GM12878 (cell line): ENCODE measurements around the gene NCKAP5. TPM values are rescaled to one million over a fixed set of nuclear protein-coding genes. Genes with fewer than 3 reads are reported as not detected.

ENCODE experiments used
- ATAC-seq: fragments of 200-7000 bp; cut with Tn5 transposase; 3 replicates; pipeline ENCODE4 v1.9.1; 2020; ENCODE audit warnings: mild to moderate bottlenecking, moderate library complexity
- BruUV-seq: library from RNA; stranded (reverse); fragments of 400-500 nt; replicated peaks from 2 replicates; lab custom pipeline; 2021; lab: Mats Ljungman, UMichigan
- CTCF ChIA-PET: fragments of 300-600 bp; sonication (Branson Sonifier 250); formaldehyde crosslinking; extraction: SDS; loops from one replicate; lab custom pipeline; 2021; ENCODE audit warnings: inconsistent platforms; lab: Yijun Ruan, JAX
- POLR2A ChIA-PET: fragments of 350-600 bp; formaldehyde crosslinking; extraction: SDS; loops from one replicate; lab custom pipeline; 2021; ENCODE audit warnings: inconsistent platforms; lab: Charles Lee
- RAD21 ChIA-PET: fragments of 300-600 bp; sonication (Branson Sonifier 250); formaldehyde crosslinking; loops from one replicate; lab custom pipeline; 2023; ENCODE audit warnings: antibody characterized with exemption; ENCODE audit not compliant: unreplicated experiment; lab: Charles Lee
- SMC1A ChIA-PET: fragments of 300-600 bp; sonication (Branson Sonifier 250); formaldehyde crosslinking; loops from one replicate; lab custom pipeline; 2023; ENCODE audit not compliant: unreplicated experiment, uncharacterized antibody; lab: Charles Lee
- DNase-seq: peaks from one replicate; pipeline ENCODE4 v3.0.0-alpha.2; 2011; ENCODE audit warnings: low read depth, low spot score
- FAIRE-seq: peaks from 3 replicates; lab custom pipeline; 2011; peaks lifted over from hg19 to GRCh38; lab: Jason Lieb, UNC
- H2AFZ ChIP-seq: 2 replicates; pipeline ENCODE4 v1.6.0; 2011; ENCODE audit warnings: low read depth, low read length, control low read depth; ENCODE audit not compliant: control insufficient read depth
- H3K27ac ChIP-seq: 2 replicates; pipeline ENCODE4 v1.5.1; 2011; ENCODE audit warnings: control low read depth; ENCODE audit not compliant: control insufficient read depth, insufficient read depth
- H3K27me3 ChIP-seq, 2 experiments: replicated peaks in 1 of 2; 2 replicates each; pipeline versions ENCODE4 v1.6.0 to v1.6.1; 2011; ENCODE audit warnings: low read length in 1 of 2; ENCODE audit not compliant: control insufficient read depth in 2 of 2, insufficient read depth in 2 of 2
- H3K36me3 ChIP-seq, 2 experiments: 2 replicates each; pipeline ENCODE4 v1.5.1; 2011; ENCODE audit warnings: low read length in 1 of 2; ENCODE audit not compliant: control insufficient read depth in 2 of 2, insufficient read depth in 2 of 2
- H3K4me1 ChIP-seq: 2 replicates; pipeline ENCODE4 v1.6.1; 2011; ENCODE audit warnings: mild to moderate bottlenecking, low read length, moderate library complexity, mixed read lengths; ENCODE audit not compliant: control insufficient read depth, insufficient read depth
- H3K4me2 ChIP-seq: 2 replicates; pipeline ENCODE4 v1.6.0; 2011; ENCODE audit warnings: control low read depth; ENCODE audit not compliant: control insufficient read depth, insufficient read depth
- H3K4me3 ChIP-seq: fragments of 200-600 bp; sonication (generic); 2 replicates; pipeline ENCODE4 v1.5.1; 2016
- H3K79me2 ChIP-seq: 2 replicates; pipeline ENCODE4 v1.6.0; 2011; ENCODE audit warnings: low read length; ENCODE audit not compliant: control insufficient read depth, insufficient read depth
- H3K9ac ChIP-seq: 2 replicates; pipeline ENCODE4 v1.8.0; 2011; ENCODE audit warnings: low read length, control low read depth, mixed read lengths; ENCODE audit not compliant: control insufficient read depth, insufficient read depth
- H3K9me3 ChIP-seq: replicated peaks from 3 replicates; pipeline ENCODE4 v1.5.1; 2011; ENCODE audit warnings: mild to moderate bottlenecking, low read length; ENCODE audit not compliant: control insufficient read depth, insufficient read depth
- H4K20me1 ChIP-seq: 2 replicates; pipeline ENCODE4 v1.6.0; 2011; ENCODE audit not compliant: control insufficient read depth, insufficient read depth
- FOXK2 ChIP-seq: fragments of 450-650 bp; IDR thresholded peaks from 2 replicates; pipeline ENCODE4 v1.6.1; 2017; ENCODE audit warnings: mild to moderate bottlenecking, moderate library complexity
- HDGF ChIP-seq: fragments of 450-650 bp; IDR thresholded peaks from 2 replicates; pipeline ENCODE4 v1.6.1; 2016; ENCODE audit warnings: antibody characterized with exemption
- NBN ChIP-seq: fragments of 450-650 bp; IDR thresholded peaks from 2 replicates; pipeline ENCODE4 v1.6.1; 2016
- STAT1 ChIP-seq: fragments of 450-650 bp; conservative IDR thresholded peaks from 2 replicates; pipeline ENCODE4 v1.6.1; 2014; ENCODE audit warnings: antibody characterized with exemption, mild to moderate bottlenecking
- ZBED1 ChIP-seq: IDR thresholded peaks from 2 replicates; pipeline ENCODE4 v1.6.1; 2016; ENCODE audit warnings: borderline replicate concordance
- WGBS: methylation state at CpG from one replicate; pipeline ENCODE4 v1.1.6; 2016; ENCODE audit warnings: low lambda C conversion rate; ENCODE audit not compliant: insufficient replicate concordance, insufficient coverage; ENCODE audit errors: missing lambda C conversion rate; 5-methylcytosine and 5-hydroxymethylcytosine counted together
- in situ Hi-C: fragments of 300-500 bp; cut with MboI; formaldehyde crosslinking; loops from 9 replicates; pipeline ENCODE4 v1.14.3; 2018; ENCODE audit warnings: mixed read lengths
- intact Hi-C: fragments of 100-400 bp; cut with micrococcal nuclease; formaldehyde crosslinking; loops from one replicate; pipeline ENCODE4 v1.14.2; 2022; ENCODE audit not compliant: unreplicated experiment
- polyA plus RNA-seq, 11 experiments: library from polyadenylated mRNA; depleted of rRNA in 4 of 11; unstranded in 6 of 11; stranded (reverse) in 5 of 11; fragments of >200 nt; fragmentation: Nextera tagmentation in 4 of 11; fragmentation: Illumina TruSeq in 1 of 11; extraction: Ambion mirVana in 4 of 11; extraction: Trizol in 1 of 11; gene quantifications; 1 replicate in 1 of 11; 2 replicates in 10 of 11; pipeline versions ENCODE4 v1.2.1 to v1.2.3, GENCODE V29; 2011 to 2016; ENCODE audit warnings: inconsistent platforms in 2 of 11, missing spikeins in 2 of 11, low read depth in 1 of 11
- total RNA-seq, 4 experiments: library from RNA; depleted of rRNA in 3 of 4; stranded (reverse); fragments of >200 nt in 3 of 4; fragmentation: Illumina TruSeq in 1 of 4; extraction: Trizol in 1 of 4; gene quantifications; 2 replicates each; pipeline versions ENCODE4 v1.2.1 to v1.2.3, GENCODE V29; 2013 to 2021
- TF ChIP-seq, protein P1 (sequence below): fragments of 450-650 bp; conservative IDR thresholded peaks from 2 replicates; pipeline ENCODE4 v1.6.1; 2017; ENCODE audit warnings: mild to moderate bottlenecking, moderate library complexity
- TF ChIP-seq, protein P2 (sequence below): IDR thresholded peaks from 2 replicates; pipeline ENCODE4 v1.6.1; 2011; ENCODE audit warnings: mild to moderate bottlenecking, low read depth, low read length, moderate library complexity; ENCODE audit not compliant: insufficient replicate concordance
- TF ChIP-seq, protein P3 (sequence below): fragments of 450-650 bp; IDR thresholded peaks from 2 replicates; pipeline ENCODE4 v1.6.1; 2014; ENCODE audit warnings: mild to moderate bottlenecking
- TF ChIP-seq, protein P4 (sequence below): fragments of 450-650 bp; IDR thresholded peaks from 2 replicates; pipeline ENCODE4 v1.6.1; 2017; ENCODE audit warnings: mild to moderate bottlenecking, moderate library complexity

NCKAP5 gene
- total and polyA plus RNA-seq, 10 of the 15 experiments (the other 5 are each of a cell fraction or from before 2014, with no cell fraction given) = 0.06 to 0.44 (median 0.16) TPM

DNA sequence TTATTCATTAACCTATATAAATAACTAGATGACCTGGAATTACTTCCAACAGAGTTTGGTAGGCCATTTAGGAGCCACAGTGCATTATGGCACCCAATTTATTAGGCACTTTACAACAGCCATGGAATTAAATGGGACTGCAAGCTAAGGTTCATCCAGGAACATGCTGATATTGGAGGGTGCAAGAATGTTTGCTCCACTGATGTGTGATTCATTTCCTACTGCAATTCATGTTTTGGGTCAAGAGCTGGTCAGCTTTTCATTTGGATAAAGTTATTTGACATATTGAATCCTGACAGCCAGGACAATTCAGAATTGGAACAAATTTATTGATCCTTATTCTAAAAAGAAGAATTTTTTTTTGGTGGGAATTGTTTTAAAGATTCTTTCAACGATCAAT is 886.5 kb downstream of the NCKAP5 start:
- Histone ChIP-seq H3K4me3 (no peak overlapping the region), H3K4me2 (no peak overlapping the region), H3K9ac (no peak overlapping the region), H3K4me1 (no peaks in the 10 kb centered on the region), H4K20me1 (no peaks in the 10 kb centered on the region), H3K27me3 (no peaks in the 10 kb centered on the region), H3K36me3 (no peaks in the 10 kb centered on the region), H3K79me2 (no peaks in the 10 kb centered on the region), H3K27ac (no peak overlapping the region), H3K9me3 (no peaks in the 10 kb centered on the region), H2AFZ (no peak overlapping the region)
- TF ChIP-seq FOXK2 (no peak), STAT1 (no peak)
- TF ChIP-seq, protein P1, sequence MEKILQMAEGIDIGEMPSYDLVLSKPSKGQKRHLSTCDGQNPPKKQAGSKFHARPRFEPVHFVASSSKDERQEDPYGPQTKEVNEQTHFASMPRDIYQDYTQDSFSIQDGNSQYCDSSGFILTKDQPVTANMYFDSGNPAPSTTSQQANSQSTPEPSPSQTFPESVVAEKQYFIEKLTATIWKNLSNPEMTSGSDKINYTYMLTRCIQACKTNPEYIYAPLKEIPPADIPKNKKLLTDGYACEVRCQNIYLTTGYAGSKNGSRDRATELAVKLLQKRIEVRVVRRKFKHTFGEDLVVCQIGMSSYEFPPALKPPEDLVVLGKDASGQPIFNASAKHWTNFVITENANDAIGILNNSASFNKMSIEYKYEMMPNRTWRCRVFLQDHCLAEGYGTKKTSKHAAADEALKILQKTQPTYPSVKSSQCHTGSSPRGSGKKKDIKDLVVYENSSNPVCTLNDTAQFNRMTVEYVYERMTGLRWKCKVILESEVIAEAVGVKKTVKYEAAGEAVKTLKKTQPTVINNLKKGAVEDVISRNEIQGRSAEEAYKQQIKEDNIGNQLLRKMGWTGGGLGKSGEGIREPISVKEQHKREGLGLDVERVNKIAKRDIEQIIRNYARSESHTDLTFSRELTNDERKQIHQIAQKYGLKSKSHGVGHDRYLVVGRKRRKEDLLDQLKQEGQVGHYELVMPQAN = no peak
- in situ Hi-C loops = no loop called here
- DNase-seq (no peak), ATAC-seq (no peak), FAIRE-seq (no peak)
- BruUV-seq = no TSS peak
- RAD21 ChIA-PET = no interaction called here
- 0% methylated on average over 1 of the region's 1 CpG for WGBS
- CTCF ChIA-PET = no interaction called here
- intact Hi-C loops = no loop called here
- SMC1A ChIA-PET = interaction anchor here (1.1 to 1.5 kb wide), 2 partner anchors 188 to 485 kb away, joined by 3 read pairs; no protein-coding TSS in a partner anchor
- POLR2A ChIA-PET = no interaction called here

DNA sequence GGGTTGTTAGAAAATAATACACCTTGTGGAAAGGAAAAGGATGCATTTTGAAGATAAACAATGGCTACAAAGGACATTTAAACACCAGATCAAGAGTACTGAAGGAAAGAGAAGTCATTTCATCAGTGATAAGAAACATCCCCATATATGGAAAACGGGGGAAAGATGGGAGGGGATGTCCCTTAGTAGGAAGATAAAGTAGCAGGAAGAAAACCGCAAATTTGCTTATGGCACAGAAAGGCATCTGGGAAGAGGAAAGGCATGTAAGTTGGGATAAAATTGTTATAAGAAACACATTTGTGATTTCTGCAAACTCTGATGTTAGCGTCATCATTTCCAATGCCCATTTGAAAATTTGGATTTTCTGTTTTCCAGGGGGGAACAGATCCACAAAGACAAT is 887.7 kb downstream of the NCKAP5 start:
- no peak for FAIRE-seq
- RAD21 ChIA-PET = no interaction called here
- SMC1A ChIA-PET = interaction anchor here (0.7 to 2.7 kb wide), 2 partner anchors 118 to 490 kb away, joined by 3 to 9 read pairs; no protein-coding TSS in a partner anchor
- Histone ChIP-seq H3K36me3 (no peaks in the 10 kb centered on the region), H3K4me2 (no peak overlapping the region), H3K27ac (no peak overlapping the region), H3K27me3 (no peaks in the 10 kb centered on the region), H3K4me3 (no peak overlapping the region), H2AFZ (no peak overlapping the region), H3K9ac (no peak overlapping the region), H3K4me1 (no peaks in the 10 kb centered on the region), H3K9me3 (no peaks in the 10 kb centered on the region), H4K20me1 (no peaks in the 10 kb centered on the region), H3K79me2 (no peaks in the 10 kb centered on the region)
- TF ChIP-seq, protein P2, sequence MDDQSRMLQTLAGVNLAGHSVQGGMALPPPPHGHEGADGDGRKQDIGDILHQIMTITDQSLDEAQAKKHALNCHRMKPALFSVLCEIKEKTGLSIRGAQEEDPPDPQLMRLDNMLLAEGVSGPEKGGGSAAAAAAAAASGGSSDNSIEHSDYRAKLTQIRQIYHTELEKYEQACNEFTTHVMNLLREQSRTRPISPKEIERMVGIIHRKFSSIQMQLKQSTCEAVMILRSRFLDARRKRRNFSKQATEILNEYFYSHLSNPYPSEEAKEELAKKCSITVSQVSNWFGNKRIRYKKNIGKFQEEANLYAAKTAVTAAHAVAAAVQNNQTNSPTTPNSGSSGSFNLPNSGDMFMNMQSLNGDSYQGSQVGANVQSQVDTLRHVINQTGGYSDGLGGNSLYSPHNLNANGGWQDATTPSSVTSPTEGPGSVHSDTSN = no peak
- TF ChIP-seq, protein P3, sequence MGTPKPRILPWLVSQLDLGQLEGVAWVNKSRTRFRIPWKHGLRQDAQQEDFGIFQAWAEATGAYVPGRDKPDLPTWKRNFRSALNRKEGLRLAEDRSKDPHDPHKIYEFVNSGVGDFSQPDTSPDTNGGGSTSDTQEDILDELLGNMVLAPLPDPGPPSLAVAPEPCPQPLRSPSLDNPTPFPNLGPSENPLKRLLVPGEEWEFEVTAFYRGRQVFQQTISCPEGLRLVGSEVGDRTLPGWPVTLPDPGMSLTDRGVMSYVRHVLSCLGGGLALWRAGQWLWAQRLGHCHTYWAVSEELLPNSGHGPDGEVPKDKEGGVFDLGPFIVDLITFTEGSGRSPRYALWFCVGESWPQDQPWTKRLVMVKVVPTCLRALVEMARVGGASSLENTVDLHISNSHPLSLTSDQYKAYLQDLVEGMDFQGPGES = no peak
- TF ChIP-seq, protein P4, sequence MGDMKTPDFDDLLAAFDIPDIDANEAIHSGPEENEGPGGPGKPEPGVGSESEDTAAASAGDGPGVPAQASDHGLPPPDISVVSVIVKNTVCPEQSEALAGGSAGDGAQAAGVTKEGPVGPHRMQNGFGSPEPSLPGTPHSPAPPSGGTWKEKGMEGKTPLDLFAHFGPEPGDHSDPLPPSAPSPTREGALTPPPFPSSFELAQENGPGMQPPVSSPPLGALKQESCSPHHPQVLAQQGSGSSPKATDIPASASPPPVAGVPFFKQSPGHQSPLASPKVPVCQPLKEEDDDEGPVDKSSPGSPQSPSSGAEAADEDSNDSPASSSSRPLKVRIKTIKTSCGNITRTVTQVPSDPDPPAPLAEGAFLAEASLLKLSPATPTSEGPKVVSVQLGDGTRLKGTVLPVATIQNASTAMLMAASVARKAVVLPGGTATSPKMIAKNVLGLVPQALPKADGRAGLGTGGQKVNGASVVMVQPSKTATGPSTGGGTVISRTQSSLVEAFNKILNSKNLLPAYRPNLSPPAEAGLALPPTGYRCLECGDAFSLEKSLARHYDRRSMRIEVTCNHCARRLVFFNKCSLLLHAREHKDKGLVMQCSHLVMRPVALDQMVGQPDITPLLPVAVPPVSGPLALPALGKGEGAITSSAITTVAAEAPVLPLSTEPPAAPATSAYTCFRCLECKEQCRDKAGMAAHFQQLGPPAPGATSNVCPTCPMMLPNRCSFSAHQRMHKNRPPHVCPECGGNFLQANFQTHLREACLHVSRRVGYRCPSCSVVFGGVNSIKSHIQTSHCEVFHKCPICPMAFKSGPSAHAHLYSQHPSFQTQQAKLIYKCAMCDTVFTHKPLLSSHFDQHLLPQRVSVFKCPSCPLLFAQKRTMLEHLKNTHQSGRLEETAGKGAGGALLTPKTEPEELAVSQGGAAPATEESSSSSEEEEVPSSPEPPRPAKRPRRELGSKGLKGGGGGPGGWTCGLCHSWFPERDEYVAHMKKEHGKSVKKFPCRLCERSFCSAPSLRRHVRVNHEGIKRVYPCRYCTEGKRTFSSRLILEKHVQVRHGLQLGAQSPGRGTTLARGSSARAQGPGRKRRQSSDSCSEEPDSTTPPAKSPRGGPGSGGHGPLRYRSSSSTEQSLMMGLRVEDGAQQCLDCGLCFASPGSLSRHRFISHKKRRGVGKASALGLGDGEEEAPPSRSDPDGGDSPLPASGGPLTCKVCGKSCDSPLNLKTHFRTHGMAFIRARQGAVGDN = no peak
- no peak for TF ChIP-seq NBN
- TF ChIP-seq ZBED1 = no peak
- no peak for TF ChIP-seq HDGF
- TF ChIP-seq FOXK2 = no peak
- ATAC-seq = no peak
- WGBS = 12% methylated on average over 3 of the region's 3 CpGs
- in situ Hi-C loops = no loop called here
- DNase-seq = no peak
- BruUV-seq = no TSS peak
- CTCF ChIA-PET = no interaction called here
- POLR2A ChIA-PET = no interaction called here
- intact Hi-C loops = no loop called here
